IPS-20b (cell line): Measurements from ENCODE around the gene COX5A.

Experiments
- H3K27ac ChIP-seq: one replicate; pipeline ENCODE4 v1.5.1; 2013; ENCODE audit warnings: low read length
- H3K27me3 ChIP-seq: 2 replicates; pipeline ENCODE4 v1.6.1; 2013; ENCODE audit warnings: mild to moderate bottlenecking, low read length, inconsistent platforms; ENCODE audit not compliant: insufficient read depth
- H3K36me3 ChIP-seq: 2 replicates; pipeline ENCODE4 v1.6.1; 2013; ENCODE audit warnings: low read depth, mild to moderate bottlenecking, inconsistent platforms, low read length, moderate library complexity; ENCODE audit not compliant: insufficient read depth
- H3K4me1 ChIP-seq: 2 replicates; pipeline ENCODE4 v1.6.1; 2013; ENCODE audit warnings: mild to moderate bottlenecking, control low read depth, inconsistent platforms, low read length, moderate library complexity; ENCODE audit not compliant: insufficient read depth
- H3K4me3 ChIP-seq: 2 replicates; pipeline ENCODE4 v1.5.1; 2013; ENCODE audit warnings: mild to moderate bottlenecking, low read length, inconsistent platforms
- H3K9ac ChIP-seq: 2 replicates; pipeline ENCODE4 v1.6.1; 2013; ENCODE audit warnings: low read depth, mild to moderate bottlenecking, inconsistent platforms, low read length, moderate library complexity
- H3K9me3 ChIP-seq: 2 replicates; pipeline ENCODE4 v1.6.1; 2013; ENCODE audit warnings: mild to moderate bottlenecking, low read depth, low read length, inconsistent platforms; ENCODE audit not compliant: insufficient read depth

Gene COX5A

DNA sequence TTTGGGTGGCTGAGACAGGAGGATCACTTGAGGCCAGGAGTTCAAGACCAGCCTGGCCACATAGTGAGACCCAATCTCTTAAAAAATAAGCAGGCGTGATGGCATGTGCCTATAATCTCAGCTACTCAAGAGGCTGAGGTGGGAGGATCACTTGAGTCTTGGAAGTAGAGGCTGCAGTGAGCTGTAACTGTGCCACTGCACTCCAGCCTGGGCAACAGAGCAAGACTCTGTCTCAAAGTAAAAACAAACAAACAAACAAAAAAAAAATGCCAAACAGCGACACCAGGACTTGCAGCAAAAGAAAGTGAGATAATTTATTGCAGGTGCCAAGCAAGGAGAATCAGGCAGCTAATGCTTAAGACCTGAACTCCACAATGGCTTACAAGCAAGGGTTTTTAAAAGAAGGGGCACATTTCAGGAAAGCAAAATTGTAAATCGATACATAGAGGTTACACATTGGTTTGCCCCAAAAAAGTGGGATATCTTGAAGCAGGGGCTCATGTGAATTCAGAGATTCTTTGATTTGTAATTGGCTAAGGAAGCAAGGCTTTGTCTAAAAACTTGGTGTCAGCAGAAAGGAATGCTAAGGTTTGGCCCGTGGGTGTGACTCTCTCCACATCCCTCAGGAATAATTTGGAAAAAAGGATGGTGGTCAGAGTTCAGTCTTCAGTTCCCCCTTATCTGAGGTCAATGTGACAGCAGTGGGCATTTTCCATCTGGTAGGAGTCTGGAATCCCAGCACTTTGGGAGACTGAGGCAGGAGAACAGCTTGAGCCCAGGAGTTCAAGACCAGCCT, 53.2 kb downstream of the COX5A start:
- Histone ChIP-seq H3K4me3 (no peak overlapping the region), H3K9ac (no peak overlapping the region), H3K9me3 (peaks cover 4% of the 10 kb centered on the region), H3K27ac (no peak overlapping the region), H3K36me3 (no peaks in the 10 kb centered on the region), H3K27me3 (no peaks in the 10 kb centered on the region; the same call in 1 of the 2 replicates), H3K4me1 (no peaks in the 10 kb centered on the region)

DNA sequence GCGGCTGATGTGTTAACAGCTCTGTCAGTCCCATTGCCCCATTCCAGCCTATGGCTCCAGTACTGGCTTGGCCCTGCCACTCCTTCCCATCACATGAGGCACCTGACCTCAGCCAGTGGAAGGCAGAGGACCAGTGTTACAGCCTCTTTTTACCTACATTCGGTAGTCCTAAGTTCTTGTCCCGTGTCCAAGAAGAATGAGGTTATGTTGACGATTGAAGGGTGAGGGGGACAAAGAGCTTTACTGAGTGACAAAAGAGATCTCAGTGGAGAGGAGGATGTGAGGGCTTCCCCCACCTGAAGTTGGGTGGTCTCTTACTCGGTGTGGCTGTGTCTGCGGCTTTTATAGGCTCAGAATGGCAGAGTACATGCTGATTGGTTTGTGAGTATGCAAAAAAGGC, 55.3 kb downstream of the COX5A start:
- H3K4me1 ChIP-seq, result no peaks in the 10 kb centered on the region
- no peak overlapping the region for H3K4me3 ChIP-seq
- H3K27me3 ChIP-seq, result no peaks in the 10 kb centered on the region
- H3K27ac ChIP-seq, result no peak overlapping the region
- no peak overlapping the region for H3K9ac ChIP-seq
- peaks cover 4% of the 10 kb centered on the region for H3K9me3 ChIP-seq
- no peaks in the 10 kb centered on the region for H3K36me3 ChIP-seq

GRCh38 chr15:74878273-74878672, 59.6 kb downstream of the COX5A start:
- H3K4me1 ChIP-seq, result no peaks in the 10 kb centered on the region; the same call in 1 of the 2 replicates
- H3K9ac ChIP-seq, result no peak overlapping the region
- H3K27me3 ChIP-seq, result no peaks in the 10 kb centered on the region
- H3K36me3 ChIP-seq, result no peaks in the 10 kb centered on the region
- no peak overlapping the region for H3K4me3 ChIP-seq
- H3K9me3 ChIP-seq, result peaks cover 4% of the 10 kb centered on the region
- H3K27ac ChIP-seq, result no peak overlapping the region

GRCh38 chr15:74873756-74874424, 64.0 kb downstream of the COX5A start:
- Histone ChIP-seq H3K9ac (peak overlapping the region; percentile 58; the same call in 1 of the 2 replicates), H3K4me1 (peaks cover 5% of the 10 kb centered on the region), H3K4me3 (peak overlapping the region; percentile 85), H3K27ac (no peak overlapping the region), H3K36me3 (peaks cover 7% of the 10 kb centered on the region; the same call in 1 of the 2 replicates), H3K9me3 (no peaks in the 10 kb centered on the region), H3K27me3 (no peaks in the 10 kb centered on the region)

GRCh38 chr15:74873036-74873755, 64.7 kb downstream of the COX5A start, which contains the start of gene SCAMP2:
Gene SCAMP2, minus strand, starts transcription at chr15:74873365. Its CDS starts 110 bp downstream, at chr15:74873255.
- Histone ChIP-seq H3K4me3 (peak within 1 kb of the TSS; percentile 87), H3K9ac (peak within 1 kb of the TSS; percentile 87), H3K4me1 (peaks cover 5% of the 10 kb centered on the region), H3K9me3 (no peaks in the 10 kb centered on the region), H3K36me3 (peaks cover 14% of the 10 kb centered on the region), H3K27ac (no peak within 1 kb of the TSS), H3K27me3 (no peaks in the 10 kb centered on the region)

- Histone ChIP-seq H3K4me3 (peak overlapping the region; percentile 87), H3K9me3 (no peaks in the 10 kb centered on the region), H3K27me3 (no peaks in the 10 kb centered on the region), H3K27ac (no peak overlapping the region), H3K4me1 (peaks cover 5% of the 10 kb centered on the region), H3K36me3 (peaks cover 14% of the 10 kb centered on the region), H3K9ac (peak overlapping the region; percentile 87; the same call in 1 of the 2 replicates)
These were observed 65.2 kb downstream of the COX5A start for GRCh38 chr15:74872702-74873035.

DNA sequence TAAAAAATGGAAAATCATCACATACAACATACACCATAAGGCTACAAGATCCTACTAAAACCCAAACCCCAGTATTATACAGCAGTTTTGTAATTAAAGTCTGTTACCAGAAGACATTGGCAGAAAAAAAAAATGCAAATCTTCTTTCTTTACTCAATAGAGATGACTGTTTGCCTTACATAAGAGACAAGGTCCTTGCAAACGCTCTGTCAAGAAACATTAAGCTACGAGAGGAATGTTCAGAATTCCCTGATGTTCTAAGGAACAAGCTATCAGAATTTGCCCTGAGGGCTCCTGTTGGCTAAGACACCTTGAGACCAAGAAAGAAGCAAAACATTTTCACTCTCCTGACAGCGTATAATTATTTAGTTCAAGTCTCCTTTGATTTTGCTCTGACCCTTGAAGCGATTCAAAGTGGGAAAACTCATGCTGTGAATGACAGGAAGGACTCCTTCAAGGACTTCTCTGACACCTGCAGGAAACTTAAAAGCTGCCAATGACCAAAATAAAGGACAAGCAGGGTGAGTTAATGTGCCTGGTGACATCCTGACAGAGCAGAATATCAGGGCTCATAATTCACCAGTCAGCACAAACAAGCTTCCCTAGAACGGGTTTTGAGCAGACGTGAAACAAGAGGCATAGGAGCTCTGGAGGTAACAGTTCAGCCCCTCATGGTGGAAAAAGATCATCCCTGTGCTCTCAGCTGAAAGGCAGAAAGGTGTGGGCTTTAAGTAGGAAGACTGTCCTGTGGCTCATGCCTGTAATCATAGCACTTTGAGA, 67.2 kb downstream of the COX5A start:
- no peak overlapping the region for H3K9ac ChIP-seq
- H3K27ac ChIP-seq, result no peak overlapping the region
- H3K4me3 ChIP-seq, result peak overlapping the region; percentile 30; the same call in 1 of the 2 replicates
- H3K36me3 ChIP-seq, result peaks cover 14% of the 10 kb centered on the region
- H3K27me3 ChIP-seq, result no peaks in the 10 kb centered on the region
- H3K9me3 ChIP-seq, result no peaks in the 10 kb centered on the region
- peaks cover 5% of the 10 kb centered on the region for H3K4me1 ChIP-seq
